ENCODE data around the gene MGST3. TPM values are rescaled to one million over a fixed set of nuclear protein-coding genes. Genes with fewer than 3 reads are reported as not detected.

MGST3 gene
- total RNA-seq, 1 donor from 2014 or later, result 128 TPM

DNA sequence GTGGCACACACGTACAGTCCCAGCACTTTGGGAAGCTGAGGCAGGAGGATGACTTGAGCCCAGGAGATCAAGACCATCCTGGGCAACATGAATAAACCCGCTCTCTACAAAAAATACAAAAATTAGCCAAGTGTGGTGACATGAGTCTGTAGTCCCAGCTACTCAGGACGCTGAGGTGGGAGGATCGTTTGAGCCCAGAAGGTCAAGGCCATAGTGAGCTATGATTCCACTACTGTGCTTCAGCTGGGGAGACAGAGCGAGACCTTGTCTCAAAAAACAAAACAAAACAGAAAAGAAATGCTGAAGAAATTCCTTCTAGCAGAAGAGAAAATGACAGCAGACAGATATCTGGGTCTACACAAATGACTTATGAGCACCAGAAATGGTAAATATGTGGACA, 57.0 kb downstream of the MGST3 start:
- Mint-ChIP-seq H3K27ac (ENCODE audit: unreplicated experiment) (no peak overlapping the region), H3K4me3 (ENCODE audit: unreplicated experiment) (no peak overlapping the region), H3K27me3 (ENCODE audit: unreplicated experiment) (peaks cover 2% of the 10 kb centered on the region), H3K36me3 (ENCODE audit: unreplicated experiment) (peaks cover 15% of the 10 kb centered on the region), H3K9me3 (ENCODE audit: unreplicated experiment) (no peaks in the 10 kb centered on the region), H3K4me1 (ENCODE audit: low read depth, unreplicated experiment) (no peaks in the 10 kb centered on the region)
- no peak for DNase-seq
- TF ChIP-seq, protein P1, sequence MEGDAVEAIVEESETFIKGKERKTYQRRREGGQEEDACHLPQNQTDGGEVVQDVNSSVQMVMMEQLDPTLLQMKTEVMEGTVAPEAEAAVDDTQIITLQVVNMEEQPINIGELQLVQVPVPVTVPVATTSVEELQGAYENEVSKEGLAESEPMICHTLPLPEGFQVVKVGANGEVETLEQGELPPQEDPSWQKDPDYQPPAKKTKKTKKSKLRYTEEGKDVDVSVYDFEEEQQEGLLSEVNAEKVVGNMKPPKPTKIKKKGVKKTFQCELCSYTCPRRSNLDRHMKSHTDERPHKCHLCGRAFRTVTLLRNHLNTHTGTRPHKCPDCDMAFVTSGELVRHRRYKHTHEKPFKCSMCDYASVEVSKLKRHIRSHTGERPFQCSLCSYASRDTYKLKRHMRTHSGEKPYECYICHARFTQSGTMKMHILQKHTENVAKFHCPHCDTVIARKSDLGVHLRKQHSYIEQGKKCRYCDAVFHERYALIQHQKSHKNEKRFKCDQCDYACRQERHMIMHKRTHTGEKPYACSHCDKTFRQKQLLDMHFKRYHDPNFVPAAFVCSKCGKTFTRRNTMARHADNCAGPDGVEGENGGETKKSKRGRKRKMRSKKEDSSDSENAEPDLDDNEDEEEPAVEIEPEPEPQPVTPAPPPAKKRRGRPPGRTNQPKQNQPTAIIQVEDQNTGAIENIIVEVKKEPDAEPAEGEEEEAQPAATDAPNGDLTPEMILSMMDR (IDR thresholded peaks at IDR 0.05; ENCODE audit: partially characterized antibody, unreplicated experiment), result no peak

GRCh38 chr1:165695031-165695430, 64.0 kb downstream of the MGST3 start:
- no peaks in the 10 kb centered on the region for H3K9me3 Mint-ChIP-seq (ENCODE audit: unreplicated experiment)
- DNase-seq, result no peak
- peaks cover 9% of the 10 kb centered on the region for H3K4me1 Mint-ChIP-seq (ENCODE audit: low read depth, unreplicated experiment)
- TF ChIP-seq, protein P1 (IDR thresholded peaks at IDR 0.05; ENCODE audit: partially characterized antibody, unreplicated experiment), result no peak
- H3K27ac Mint-ChIP-seq (ENCODE audit: unreplicated experiment), result no peak overlapping the region
- H3K4me3 Mint-ChIP-seq (ENCODE audit: unreplicated experiment), result no peak overlapping the region
- H3K36me3 Mint-ChIP-seq (ENCODE audit: unreplicated experiment), result peaks cover 7% of the 10 kb centered on the region
- H3K27me3 Mint-ChIP-seq (ENCODE audit: unreplicated experiment), result no peaks in the 10 kb centered on the region

- Mint-ChIP-seq H3K27ac (ENCODE audit: unreplicated experiment) (no peak overlapping the region), H3K4me1 (ENCODE audit: low read depth, unreplicated experiment) (peaks cover 9% of the 10 kb centered on the region), H3K36me3 (ENCODE audit: unreplicated experiment) (no peaks in the 10 kb centered on the region), H3K9me3 (ENCODE audit: unreplicated experiment) (no peaks in the 10 kb centered on the region), H3K27me3 (ENCODE audit: unreplicated experiment) (peaks cover 2% of the 10 kb centered on the region), H3K4me3 (ENCODE audit: unreplicated experiment) (peak overlapping the region; percentile 64)
- TF ChIP-seq, protein P1 (IDR thresholded peaks at IDR 0.05; ENCODE audit: partially characterized antibody, unreplicated experiment), result no peak
- no peak for DNase-seq
These were observed 65.6 kb downstream of the MGST3 start for GRCh38 chr1:165696625-165697100.

- TF ChIP-seq, protein P1 (IDR thresholded peaks at IDR 0.05; ENCODE audit: partially characterized antibody, unreplicated experiment), result no peak
- peaks cover 3% of the 10 kb centered on the region for H3K27me3 Mint-ChIP-seq (ENCODE audit: unreplicated experiment)
- no peaks in the 10 kb centered on the region for H3K36me3 Mint-ChIP-seq (ENCODE audit: unreplicated experiment)
- no peaks in the 10 kb centered on the region for H3K9me3 Mint-ChIP-seq (ENCODE audit: unreplicated experiment)
- peak overlapping the region; percentile 68 for H3K27ac Mint-ChIP-seq (ENCODE audit: unreplicated experiment)
- H3K4me1 Mint-ChIP-seq (ENCODE audit: low read depth, unreplicated experiment), result peaks cover 9% of the 10 kb centered on the region
- DNase-seq, result no peak
- peak overlapping the region; percentile 92 for H3K4me3 Mint-ChIP-seq (ENCODE audit: unreplicated experiment)
These were observed 66.5 kb downstream of the MGST3 start for GRCh38 chr1:165697491-165697880.

DNA sequence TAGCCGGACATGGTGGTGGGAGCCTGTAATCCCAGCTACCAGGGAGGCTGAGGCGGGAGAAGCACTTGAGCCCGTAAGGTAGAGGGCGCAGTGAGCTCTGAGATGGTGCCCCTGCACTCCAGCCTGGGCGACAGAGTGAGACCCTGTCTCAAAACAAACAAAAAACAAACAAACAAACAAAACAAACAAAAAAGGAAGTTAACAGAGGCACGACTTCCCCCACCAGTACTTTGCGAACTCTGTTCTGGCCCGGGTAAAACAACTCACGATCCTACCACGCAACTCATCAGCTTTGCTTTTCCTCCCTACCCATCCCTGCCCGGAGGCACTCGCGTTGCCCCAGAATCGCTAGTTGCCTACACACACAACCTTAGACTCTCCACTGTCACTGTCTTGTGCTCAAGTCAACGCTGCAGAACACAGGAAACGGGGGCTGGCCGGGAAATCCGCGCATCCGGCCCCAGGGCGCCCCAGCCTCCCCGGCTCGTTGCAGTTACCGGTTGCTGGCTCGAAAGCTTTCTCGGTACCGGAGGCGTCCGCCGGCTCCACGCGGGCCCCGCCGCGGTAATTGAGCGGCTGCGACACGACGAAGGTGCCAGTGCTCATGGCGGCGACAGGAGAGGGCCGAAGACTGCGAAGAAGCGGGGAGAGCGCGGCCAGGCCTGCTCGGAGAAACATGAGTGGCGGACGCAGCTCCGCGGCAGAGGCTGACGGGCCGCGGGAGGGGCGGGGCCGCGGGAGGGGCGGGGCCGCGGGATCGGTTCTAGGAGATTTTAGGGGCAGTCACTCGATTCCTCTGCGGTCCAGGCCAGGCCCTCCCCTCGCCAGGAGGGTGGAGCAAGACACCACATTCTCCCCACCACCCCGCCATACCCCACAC, 67.1 kb downstream of the MGST3 start, which contains the start of gene ALDH9A1:
ALDH9A1 (minus strand) TSS at position 682 of the 880 bp plus-strand sequence; CDS start at position 678, 4 bp downstream.
- Mint-ChIP-seq H3K9me3 (ENCODE audit: unreplicated experiment) (no peaks in the 10 kb centered on the region), H3K4me3 (ENCODE audit: unreplicated experiment) (peak within 1 kb of the TSS; percentile 92), H3K27me3 (ENCODE audit: unreplicated experiment) (peaks cover 3% of the 10 kb centered on the region), H3K36me3 (ENCODE audit: unreplicated experiment) (no peaks in the 10 kb centered on the region), H3K27ac (ENCODE audit: unreplicated experiment) (peak within 1 kb of the TSS; percentile 68), H3K4me1 (ENCODE audit: low read depth, unreplicated experiment) (peaks cover 9% of the 10 kb centered on the region)
- DNase-seq, result peak; percentile 91
- TF ChIP-seq, protein P1 (IDR thresholded peaks at IDR 0.05; ENCODE audit: partially characterized antibody, unreplicated experiment), result no peak
